H1 (cell line): ENCODE measurements around the gene FAM3B. TPM values are rescaled to one million over a fixed set of nuclear protein-coding genes. Genes with fewer than 3 reads are reported as not detected.

Experiments
- CTCF ChIA-PET: fragments of 300-600 bp; sonication (Branson Sonifier 250); formaldehyde crosslinking; loops from one replicate; lab custom pipeline; 2021; ENCODE audit not compliant: partially characterized antibody; lab: Charles Lee
- POLR2A ChIA-PET: fragments of 300-600 bp; sonication (Branson Sonifier 250); formaldehyde crosslinking; loops from one replicate; lab custom pipeline; 2021; ENCODE audit warnings: inconsistent platforms; ENCODE audit not compliant: partially characterized antibody; lab: Charles Lee
- DNase-seq, 2 experiments: peaks; one replicate each; pipeline versions ENCODE4 v3.0.0 to v3.0.0-alpha.2; 2010 to 2022; ENCODE audit warnings: low spot score in 2 of 2, low read depth in 1 of 2, mixed read lengths in 1 of 2
- FAIRE-seq: peaks from 2 replicates; lab custom pipeline; 2011; peaks lifted over from hg19 to GRCh38; lab: Jason Lieb, UNC
- H2AFZ ChIP-seq: 2 replicates; pipeline ENCODE4 v1.8.1; 2012; ENCODE audit warnings: low read length, inconsistent platforms
- H2AK5ac ChIP-seq: 2 replicates; pipeline ENCODE4 v1.6.1; 2013; ENCODE audit warnings: low read depth, low read length
- H2BK120ac ChIP-seq: replicated peaks from 2 replicates; pipeline ENCODE3; 2013; ENCODE audit warnings: low read depth, low read length, inconsistent platforms
- H2BK12ac ChIP-seq: 2 replicates; pipeline ENCODE4 v1.6.1; 2013; ENCODE audit warnings: low read depth, low read length
- H2BK15ac ChIP-seq: 2 replicates; pipeline ENCODE4 v1.6.1; 2013; ENCODE audit warnings: low read length
- H2BK20ac ChIP-seq: 2 replicates; pipeline ENCODE4 v1.6.1; 2013; ENCODE audit warnings: low read length
- H2BK5ac ChIP-seq: 2 replicates; pipeline ENCODE4 v1.6.1; 2013; ENCODE audit warnings: low read depth, low read length
- H3K14ac ChIP-seq: 2 replicates; pipeline ENCODE4 v1.6.1; 2013; ENCODE audit warnings: inconsistent platforms; ENCODE audit not compliant: insufficient read length
- H3K18ac ChIP-seq: 2 replicates; pipeline ENCODE4 v1.6.1; 2013; ENCODE audit warnings: low read length; ENCODE audit errors: extremely low read depth
- H3K23ac ChIP-seq: 2 replicates; pipeline ENCODE4 v1.6.1; 2013; ENCODE audit warnings: inconsistent platforms; ENCODE audit not compliant: insufficient read length
- H3K23me2 ChIP-seq: 2 replicates; pipeline ENCODE4 v1.6.1; 2013; ENCODE audit warnings: low read depth, low read length
- H3K27ac ChIP-seq: 2 replicates; pipeline ENCODE4 v1.6.1; 2011; ENCODE audit warnings: low read depth, low read length, inconsistent platforms
- H3K27me3 ChIP-seq, 4 experiments: replicated peaks in 1 of 4; 1 replicate in 1 of 4; 2 replicates in 3 of 4; pipeline versions ENCODE4 v1.6.1 to v1.8.1; 2011 to 2013; ENCODE audit warnings: low read length in 3 of 4, mild to moderate bottlenecking in 3 of 4, inconsistent platforms in 2 of 4, mixed read lengths in 2 of 4, moderate library complexity in 1 of 4; ENCODE audit not compliant: control insufficient read depth in 3 of 4, insufficient read depth in 3 of 4; ENCODE audit errors: extremely low read depth in 1 of 4
- H3K36me3 ChIP-seq, 4 experiments: 2 replicates each; pipeline versions ENCODE4 v1.6.1 to v1.8.1; 2011 to 2013; ENCODE audit warnings: mild to moderate bottlenecking in 4 of 4, low read length in 3 of 4, moderate library complexity in 2 of 4, control low read depth in 1 of 4, inconsistent platforms in 1 of 4; ENCODE audit not compliant: insufficient read depth in 4 of 4, control insufficient read depth in 2 of 4
- H3K4ac ChIP-seq: replicated peaks from 2 replicates; pipeline ENCODE3; 2013; ENCODE audit warnings: low read length, low read depth, mixed read lengths, inconsistent platforms; ENCODE audit not compliant: insufficient read length
- H3K4me1 ChIP-seq, 4 experiments: replicated peaks in 1 of 4; 1 replicate in 1 of 4; 2 replicates in 3 of 4; pipeline versions ENCODE4 v1.6.1 to v1.8.1; 2011 to 2013; ENCODE audit warnings: low read length in 3 of 4, inconsistent platforms in 2 of 4, mixed read lengths in 1 of 4; ENCODE audit not compliant: insufficient read depth in 4 of 4, control insufficient read depth in 3 of 4
- H3K4me2 ChIP-seq, 2 experiments: 2 replicates each; pipeline versions ENCODE4 v1.6.1 to v1.8.1; 2011 to 2013; ENCODE audit warnings: low read depth in 2 of 2, low read length in 2 of 2, control low read depth in 1 of 2, inconsistent platforms in 1 of 2, mild to moderate bottlenecking in 1 of 2; ENCODE audit not compliant: insufficient read depth in 1 of 2
- H3K4me3 ChIP-seq, 4 experiments: fragments of 200-600, 300-600 bp in 1 of 4; sonication (generic), shearing (Covaris generic), sonication (Bioruptor Twin) in 1 of 4; 2 replicates each; pipeline versions ENCODE4 v1.5.1 to v1.8.1; 2011 to 2016; ENCODE audit warnings: low read length in 4 of 4, low read depth in 3 of 4, control low read depth in 2 of 4, inconsistent platforms in 2 of 4, mild to moderate bottlenecking in 2 of 4, mixed read lengths in 1 of 4, moderate library complexity in 1 of 4; ENCODE audit not compliant: insufficient read depth in 2 of 4; ENCODE audit errors: extremely low read depth in 1 of 4
- H3K56ac ChIP-seq: replicated peaks from 2 replicates; pipeline ENCODE3; 2013; ENCODE audit warnings: low read depth, mild to moderate bottlenecking, mixed read lengths, low read length, inconsistent platforms; ENCODE audit not compliant: insufficient read length
- H3K79me1 ChIP-seq: 2 replicates; pipeline ENCODE4 v1.6.1; 2013; ENCODE audit warnings: low read depth, low read length, control low read depth
- H3K79me2 ChIP-seq, 2 experiments: 2 replicates each; pipeline versions ENCODE4 v1.6.1 to v1.8.1; 2012 to 2013; ENCODE audit warnings: low read length in 2 of 2, mild to moderate bottlenecking in 2 of 2, inconsistent platforms in 1 of 2; ENCODE audit not compliant: insufficient read depth in 2 of 2, control insufficient read depth in 1 of 2
- H3K9ac ChIP-seq, 4 experiments: replicated peaks in 1 of 4; 1 replicate in 1 of 4; 2 replicates in 3 of 4; pipeline versions ENCODE4 v1.6.1 to v1.8.1; 2011 to 2013; ENCODE audit warnings: low read depth in 3 of 4, low read length in 3 of 4, control low read depth in 2 of 4, mild to moderate bottlenecking in 2 of 4, moderate library complexity in 2 of 4, inconsistent platforms in 1 of 4; ENCODE audit errors: extremely low read depth in 1 of 4
- H3K9me3 ChIP-seq, 2 experiments: 2 replicates each; pipeline versions ENCODE4 v1.6.1 to v1.8.1; 2012 to 2013; ENCODE audit warnings: mild to moderate bottlenecking in 2 of 2, moderate library complexity in 2 of 2, control low read depth in 1 of 2, inconsistent platforms in 1 of 2, low read depth in 1 of 2, low read length in 1 of 2, mixed read lengths in 1 of 2; ENCODE audit not compliant: insufficient read depth in 2 of 2
- H4K20me1 ChIP-seq, 2 experiments: replicated peaks in 1 of 2; 2 replicates each; pipeline versions ENCODE3 to v1.8.1; 2011 to 2013; ENCODE audit warnings: inconsistent platforms in 2 of 2, low read length in 2 of 2, mild to moderate bottlenecking in 1 of 2; ENCODE audit not compliant: insufficient read depth in 2 of 2, control insufficient read depth in 1 of 2
- H4K5ac ChIP-seq: 2 replicates; pipeline ENCODE4 v1.6.1; 2013; ENCODE audit warnings: low read length, low read depth, mixed read lengths, inconsistent platforms; ENCODE audit not compliant: insufficient read length
- H4K8ac ChIP-seq: 2 replicates; pipeline ENCODE4 v1.8.0; 2013; ENCODE audit warnings: mild to moderate bottlenecking, moderate library complexity, low read length, inconsistent platforms; ENCODE audit not compliant: insufficient read depth; ENCODE audit errors: extremely low read depth
- H4K91ac ChIP-seq: replicated peaks from 2 replicates; pipeline ENCODE3; 2013; ENCODE audit warnings: low read length, mixed read lengths, inconsistent platforms; ENCODE audit not compliant: insufficient read length
- CBX8 ChIP-seq: fragments of 300-800, 300-1000 bp; sonication (generic); IDR thresholded peaks from 2 replicates; pipeline ENCODE4 v1.7.1; 2016; ENCODE audit warnings: low read depth, low read length, borderline replicate concordance
- FOSL1 ChIP-seq: IDR thresholded peaks from 2 replicates; pipeline ENCODE4 v1.6.1; 2011; ENCODE audit warnings: mild to moderate bottlenecking, low read depth, low read length, moderate library complexity; ENCODE audit not compliant: insufficient read depth
- GTF2F1 ChIP-seq: IDR thresholded peaks from 2 replicates; pipeline ENCODE4 v1.6.1; 2012; ENCODE audit warnings: low read depth, low read length, improper control_type of control experiment, borderline replicate concordance
- HDAC2 ChIP-seq, 2 experiments: fragments of 300-600 bp in 1 of 2; sonication (generic) in 1 of 2; IDR thresholded peaks; 2 replicates each; pipeline ENCODE4 v1.6.1; 2011 to 2012; ENCODE audit warnings: low read depth in 2 of 2, low read length in 2 of 2, mild to moderate bottlenecking in 2 of 2, moderate library complexity in 2 of 2, borderline replicate concordance in 1 of 2, inconsistent platforms in 1 of 2
- KDM4A ChIP-seq: IDR thresholded peaks from one replicate; pipeline ENCODE4 v1.7.1; 2012; ENCODE audit warnings: low read depth, mild to moderate bottlenecking, moderate library complexity, low read length, inconsistent platforms; ENCODE audit not compliant: severe bottlenecking
- NRF1 ChIP-seq: IDR thresholded peaks from 2 replicates; pipeline ENCODE4 v1.6.1; 2011; ENCODE audit warnings: mild to moderate bottlenecking, low read depth, low read length, improper control_type of control experiment
- SP2 ChIP-seq: IDR thresholded peaks from 2 replicates; pipeline ENCODE4 v1.6.1; 2012; ENCODE audit warnings: mild to moderate bottlenecking, low read length, inconsistent platforms
- SP4 ChIP-seq: IDR thresholded peaks from 2 replicates; pipeline ENCODE4 v1.6.1; 2012; ENCODE audit warnings: low read length, inconsistent platforms
- SRF ChIP-seq: IDR thresholded peaks from 2 replicates; pipeline ENCODE4 v1.6.1; 2011; ENCODE audit warnings: mild to moderate bottlenecking, low read depth, low read length, moderate library complexity
- USF2 ChIP-seq: IDR thresholded peaks from 2 replicates; pipeline ENCODE4 v1.6.1; 2011; ENCODE audit warnings: low read length, improper control_type of control experiment
- WGBS, 2 experiments: shearing (Covaris generic) in 1 of 2; methylation state at CpG; one replicate each; pipeline versions ENCODE4 v1.1.6 to v1.1.7; 2013 to 2015; ENCODE audit warnings: low lambda C conversion rate in 2 of 2, mixed read lengths in 2 of 2, inconsistent platforms in 1 of 2, low coverage in 1 of 2, missing lambda C conversion rate in 1 of 2; ENCODE audit not compliant: insufficient replicate concordance in 2 of 2, insufficient coverage in 1 of 2, insufficient read length in 1 of 2; ENCODE audit errors: extremely low coverage in 1 of 2, missing lambda C conversion rate in 1 of 2; 5-methylcytosine and 5-hydroxymethylcytosine counted together
- polyA plus RNA-seq, 7 experiments: library from polyadenylated mRNA; depleted of rRNA in 3 of 7; stranded (reverse) in 5 of 7; unstranded in 2 of 7; fragments of >200 nt in 5 of 7; fragments of 200-250 nt in 2 of 7; gene quantifications; 1 replicate in 5 of 7; 2 replicates in 1 of 7; 4 replicates in 1 of 7; pipeline versions ENCODE4 v1.2.1 to v1.2.3, GENCODE V29; 2011 to 2013; ENCODE audit warnings: missing spikeins in 2 of 7, mixed read lengths in 2 of 7
- total RNA-seq: library from RNA; stranded (reverse); fragmentation: NEBNext Ultra II Directional; extraction: Animal tissue kit (Norgen Biotek cat#: 25700); gene quantifications from 2 replicates; pipeline ENCODE4 v1.2.1, GENCODE V29; 2021

FAM3B gene
- total and polyA plus RNA-seq, 2 of the 8 experiments (the other 6 are each of a cell fraction or from before 2014, with no cell fraction given), result 2.0 TPM

DNA sequence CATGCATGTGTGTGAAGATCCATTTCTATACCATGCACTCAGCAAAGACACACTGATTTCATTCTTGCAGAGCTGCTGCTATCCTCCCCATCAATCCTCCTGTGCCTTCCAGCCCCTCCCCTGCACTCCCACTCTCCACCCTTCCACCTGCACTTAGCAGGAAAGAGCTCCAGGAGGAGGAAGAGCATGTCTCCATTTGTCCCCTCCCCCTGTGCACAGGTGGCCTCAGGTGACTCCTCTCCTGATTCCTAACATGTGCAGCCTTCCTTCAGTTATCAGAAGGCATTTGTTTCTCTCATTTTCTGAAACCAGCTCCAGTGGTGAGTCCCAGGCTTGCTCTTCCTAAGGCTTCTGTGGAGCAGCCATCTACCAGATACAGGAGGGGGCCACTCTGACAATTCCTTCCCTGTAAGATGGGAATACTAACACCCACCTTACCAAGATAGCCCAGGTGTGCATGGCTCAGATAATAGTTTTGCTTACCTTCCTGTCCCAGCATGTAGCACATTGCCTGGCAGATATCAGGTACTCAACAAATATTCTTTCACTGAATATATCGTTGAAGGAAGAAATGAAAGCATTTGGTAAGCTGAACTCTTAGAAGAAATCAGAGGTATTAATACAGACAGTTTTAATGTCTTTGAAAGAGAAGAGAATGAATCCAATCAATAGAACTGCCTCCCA lies 21.9 kb upstream of the FAM3B start:
- no peak overlapping the region for H3K18ac ChIP-seq
- no peak overlapping the region for H4K5ac ChIP-seq
- TF ChIP-seq SP2 (no peak), NRF1 (no peak), FOSL1 (no peak), SP4 (no peak), USF2 (no peak), KDM4A (no peak), GTF2F1 (no peak), CBX8 (no peak), HDAC2 (IDR thresholded peaks at IDR 0.05; ENCODE audit: borderline replicate concordance in 1 of 2, low read depth in 2 of 2, low read length in 2 of 2) (no peak), SRF (no peak)
- TF ChIP-seq, all 59 proteins: peak for 0
- Histone ChIP-seq H2AFZ (no peak overlapping the region), H2BK120ac (no peak overlapping the region), H3K79me1 (no peaks in the 10 kb centered on the region), H4K8ac (no peak overlapping the region), H3K27me3 (no peaks in the 10 kb centered on the region; a peak in 1 of 7 replicates), H2BK5ac (no peak overlapping the region), H3K9me3 (peaks cover 5 to 13% of the 10 kb centered on the region in 2 experiments), H3K36me3 (no peaks in the 10 kb centered on the region), H2BK20ac (no peak overlapping the region), H2BK15ac (no peak overlapping the region), H3K23me2 (no peaks in the 10 kb centered on the region), H3K79me2 (no peaks in the 10 kb centered on the region), H3K23ac (no peak overlapping the region), H2AK5ac (no peak overlapping the region), H3K14ac (no peak overlapping the region), H3K9ac (no peak overlapping the region), H4K20me1 (no peaks in the 10 kb centered on the region), H3K27ac (no peak overlapping the region), H3K56ac (no peak overlapping the region), H3K4ac (no peak overlapping the region), H2BK12ac (no peak overlapping the region), H3K4me2 (no peak overlapping the region), H3K4me1 (no peaks in the 10 kb centered on the region), H4K91ac (no peak overlapping the region), H3K4me3 (no peak overlapping the region)
- 85% methylated on average over 1 of the region's 1 CpG; no CpG with 5 or more reads in 1 of the 2 experiments for WGBS, 2 experiments
- DNase-seq, result no peak
- POLR2A ChIA-PET, result no interaction called here
- CTCF ChIA-PET, result interaction anchor here (1.1 to 1.3 kb wide), 2 partner anchors 11 to 12 kb away, joined by 3 to 6 read pairs; no protein-coding TSS in a partner anchor
- FAIRE-seq, result no peak
